ENCODE data around the gene ADCY7.

The ADCY7 gene

DNA sequence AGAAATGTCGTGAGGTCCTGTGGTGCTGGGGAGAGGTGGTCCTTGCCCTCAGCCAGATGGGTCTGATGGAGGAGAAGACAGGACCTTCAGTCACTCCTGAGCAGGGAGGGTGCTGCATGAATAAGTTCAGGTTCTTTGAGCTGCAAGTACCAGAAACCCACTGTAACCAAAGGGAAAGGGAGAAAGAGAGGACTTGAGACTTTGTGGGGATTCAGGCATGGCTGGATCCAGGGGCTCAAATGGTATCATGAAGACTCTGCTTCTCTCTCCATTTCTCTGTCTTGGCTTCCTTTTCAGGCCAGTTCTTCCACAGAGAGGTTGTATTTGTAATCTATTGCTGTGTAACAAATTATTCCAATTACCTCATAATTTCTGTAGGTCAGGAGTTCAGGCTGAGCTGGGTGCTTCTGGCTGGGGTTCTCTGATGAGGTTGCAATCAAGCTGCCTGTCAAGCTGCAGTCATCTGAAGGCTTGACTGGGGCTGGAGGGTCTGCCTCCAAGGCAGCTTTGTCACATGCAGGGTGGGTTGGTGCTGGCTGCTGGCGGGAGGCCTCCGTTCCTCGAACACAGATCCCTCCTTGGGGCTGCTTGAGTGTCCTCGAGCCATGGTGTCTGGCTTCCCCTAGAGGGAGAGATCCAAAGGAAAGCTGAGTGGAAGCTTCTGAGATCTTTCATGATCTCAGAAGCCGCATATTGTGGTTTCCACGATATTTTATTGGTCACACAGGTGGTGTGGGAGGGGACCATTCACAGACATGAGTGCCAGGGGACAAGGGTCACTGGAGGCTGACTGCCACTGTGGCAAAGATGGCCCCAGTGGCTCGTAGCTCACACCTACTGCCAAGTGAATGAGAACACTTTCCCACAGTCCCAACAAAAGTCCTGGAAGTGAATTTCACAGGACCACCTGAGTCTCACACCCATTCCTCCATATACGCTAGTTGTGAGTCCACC is 5.9 kb upstream of the ADCY7 start:
- no peak for DNase-seq (ENCODE audit: low spot score)
- Histone ChIP-seq H3K27me3 (ENCODE audit: insufficient read depth, poor library complexity, severe bottlenecking) (no peaks in the 10 kb centered on the region), H3K36me3 (ENCODE audit: low read depth) (no peaks in the 10 kb centered on the region), H3K27ac (ENCODE audit: poor library complexity, severe bottlenecking) (no peak overlapping the region), H3K9me3 (ENCODE audit: severe bottlenecking) (no peaks in the 10 kb centered on the region), H3K4me3 (ENCODE audit: severe bottlenecking) (no peak overlapping the region), H3K4me1 (ENCODE audit: insufficient read depth, poor library complexity, severe bottlenecking) (no peaks in the 10 kb centered on the region)
- TF ChIP-seq, protein P1, sequence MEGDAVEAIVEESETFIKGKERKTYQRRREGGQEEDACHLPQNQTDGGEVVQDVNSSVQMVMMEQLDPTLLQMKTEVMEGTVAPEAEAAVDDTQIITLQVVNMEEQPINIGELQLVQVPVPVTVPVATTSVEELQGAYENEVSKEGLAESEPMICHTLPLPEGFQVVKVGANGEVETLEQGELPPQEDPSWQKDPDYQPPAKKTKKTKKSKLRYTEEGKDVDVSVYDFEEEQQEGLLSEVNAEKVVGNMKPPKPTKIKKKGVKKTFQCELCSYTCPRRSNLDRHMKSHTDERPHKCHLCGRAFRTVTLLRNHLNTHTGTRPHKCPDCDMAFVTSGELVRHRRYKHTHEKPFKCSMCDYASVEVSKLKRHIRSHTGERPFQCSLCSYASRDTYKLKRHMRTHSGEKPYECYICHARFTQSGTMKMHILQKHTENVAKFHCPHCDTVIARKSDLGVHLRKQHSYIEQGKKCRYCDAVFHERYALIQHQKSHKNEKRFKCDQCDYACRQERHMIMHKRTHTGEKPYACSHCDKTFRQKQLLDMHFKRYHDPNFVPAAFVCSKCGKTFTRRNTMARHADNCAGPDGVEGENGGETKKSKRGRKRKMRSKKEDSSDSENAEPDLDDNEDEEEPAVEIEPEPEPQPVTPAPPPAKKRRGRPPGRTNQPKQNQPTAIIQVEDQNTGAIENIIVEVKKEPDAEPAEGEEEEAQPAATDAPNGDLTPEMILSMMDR (IDR thresholded peaks at IDR 0.05; ENCODE audit: poor library complexity, severe bottlenecking): no peak
- ATAC-seq (ENCODE audit: low read depth): no peak

DNA sequence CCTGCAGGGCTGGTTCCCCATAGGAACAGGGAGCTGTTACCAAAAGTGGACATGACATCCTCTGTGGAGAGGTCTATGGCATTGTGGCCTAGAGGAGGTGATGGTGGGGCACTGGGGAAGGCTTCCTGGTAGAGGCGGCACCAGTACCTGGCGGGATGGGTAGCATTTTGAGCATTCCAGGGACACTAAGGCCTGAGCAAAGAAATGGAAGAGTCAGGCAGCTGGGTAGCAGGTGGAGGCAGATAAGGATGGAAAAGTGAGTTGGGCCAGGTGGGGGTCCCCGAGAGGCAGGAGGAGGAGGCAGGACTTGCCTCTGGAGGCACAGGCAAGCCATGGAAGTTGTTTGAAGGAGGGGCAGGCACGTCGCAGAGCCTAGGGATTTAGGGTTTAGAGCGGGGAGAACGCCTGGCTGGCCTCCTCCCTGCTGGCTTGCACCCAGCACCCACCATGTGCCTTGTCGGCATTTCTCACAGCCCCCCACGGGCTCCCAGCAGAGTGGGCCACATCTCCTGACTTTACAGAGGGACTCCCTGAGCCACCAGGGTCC is 5.1 kb upstream of the ADCY7 start:
- no peak overlapping the region for H3K27ac ChIP-seq (ENCODE audit: poor library complexity, severe bottlenecking)
- no peak overlapping the region for H3K4me3 ChIP-seq (ENCODE audit: severe bottlenecking)
- H3K27me3 ChIP-seq (ENCODE audit: insufficient read depth, poor library complexity, severe bottlenecking): no peaks in the 10 kb centered on the region
- no peak for ATAC-seq (ENCODE audit: low read depth)
- H3K9me3 ChIP-seq (ENCODE audit: severe bottlenecking): no peaks in the 10 kb centered on the region
- H3K4me1 ChIP-seq (ENCODE audit: insufficient read depth, poor library complexity, severe bottlenecking): peaks cover 3% of the 10 kb centered on the region
- DNase-seq (ENCODE audit: low spot score): no peak
- TF ChIP-seq, protein P1 (IDR thresholded peaks at IDR 0.05; ENCODE audit: poor library complexity, severe bottlenecking): no peak
- no peaks in the 10 kb centered on the region for H3K36me3 ChIP-seq (ENCODE audit: low read depth)

DNA sequence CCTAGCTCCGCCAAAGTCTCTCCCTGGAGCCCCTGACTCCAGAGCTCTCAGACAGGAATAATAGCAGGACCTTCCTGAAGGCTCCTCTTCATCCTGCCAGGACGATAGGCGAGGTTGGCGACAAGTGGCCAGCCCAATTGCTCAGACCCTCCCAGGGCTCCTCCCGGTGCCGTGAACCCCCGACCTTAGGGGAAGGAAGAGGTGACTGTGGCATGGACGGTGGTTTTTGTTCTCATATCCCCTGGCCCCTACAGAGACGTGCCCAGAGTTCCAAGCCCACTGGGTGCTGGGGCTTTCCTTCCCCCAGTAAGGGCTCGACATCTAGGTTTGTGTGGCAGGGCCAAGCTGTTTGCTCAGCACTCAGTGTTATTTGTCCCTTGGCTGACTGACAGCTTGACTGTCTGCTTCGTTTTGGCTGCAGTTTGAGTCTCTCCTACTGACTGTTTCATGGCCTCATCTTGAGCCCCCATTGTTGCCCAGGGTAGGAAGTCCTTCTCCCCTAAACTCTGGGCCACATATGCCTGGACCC is 4.6 kb upstream of the ADCY7 start:
- H3K4me3 ChIP-seq (ENCODE audit: severe bottlenecking): no peak overlapping the region
- H3K27ac ChIP-seq (ENCODE audit: poor library complexity, severe bottlenecking): no peak overlapping the region
- TF ChIP-seq, protein P1 (IDR thresholded peaks at IDR 0.05; ENCODE audit: poor library complexity, severe bottlenecking): no peak
- DNase-seq (ENCODE audit: low spot score) (no peak), ATAC-seq (ENCODE audit: low read depth) (no peak)
- H3K36me3 ChIP-seq (ENCODE audit: low read depth): no peaks in the 10 kb centered on the region
- peaks cover 8% of the 10 kb centered on the region for H3K4me1 ChIP-seq (ENCODE audit: insufficient read depth, poor library complexity, severe bottlenecking)
- no peaks in the 10 kb centered on the region for H3K9me3 ChIP-seq (ENCODE audit: severe bottlenecking)
- H3K27me3 ChIP-seq (ENCODE audit: insufficient read depth, poor library complexity, severe bottlenecking): no peaks in the 10 kb centered on the region

DNA sequence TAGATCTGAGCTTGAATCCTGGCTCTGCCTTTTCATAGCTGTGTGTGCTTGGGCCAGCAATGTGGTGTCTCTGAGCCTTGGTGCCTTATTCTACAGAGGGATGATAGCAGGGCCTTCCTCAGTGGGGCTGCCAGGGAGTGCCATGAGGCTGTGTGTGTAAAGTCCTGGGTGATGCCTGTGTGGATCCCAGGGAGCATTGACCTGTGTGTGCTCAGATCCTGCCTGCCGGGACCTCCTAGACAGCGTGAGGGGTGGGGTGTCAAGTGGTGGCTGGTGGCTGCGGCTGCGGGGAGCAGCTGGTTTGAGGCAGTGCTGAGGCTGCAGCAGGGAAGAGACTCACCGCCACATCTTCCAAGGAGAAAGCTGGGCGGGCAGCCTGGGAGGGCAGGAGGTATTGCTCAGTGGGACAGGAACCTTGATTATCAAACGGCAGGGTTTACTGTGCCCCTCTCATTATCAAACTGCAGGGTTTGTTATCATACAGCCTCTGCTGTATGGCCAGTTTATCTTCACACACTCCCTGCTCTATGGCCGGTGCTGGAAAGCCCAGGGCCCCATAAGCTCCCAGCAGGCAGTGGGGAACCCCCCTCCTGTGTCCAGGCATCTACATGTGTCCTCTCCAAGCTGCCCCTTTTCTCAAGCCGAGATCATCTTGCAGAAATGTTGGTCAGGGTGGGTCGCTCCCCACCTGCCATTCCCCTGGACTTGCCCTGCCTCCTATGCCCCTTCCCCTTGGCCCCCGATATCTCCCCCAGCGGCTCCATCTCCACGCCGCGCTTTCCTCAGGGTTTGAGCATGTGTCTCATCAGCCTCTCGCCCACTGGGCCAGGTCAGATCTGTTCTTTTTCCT is 3.1 kb upstream of the ADCY7 start:
- H3K27ac ChIP-seq (ENCODE audit: poor library complexity, severe bottlenecking): no peak overlapping the region

More for the DNA sequence above, 3.1 kb upstream of the ADCY7 start:
- TF ChIP-seq, protein P1 (IDR thresholded peaks at IDR 0.05; ENCODE audit: poor library complexity, severe bottlenecking): no peak
- no peaks in the 10 kb centered on the region for H3K36me3 ChIP-seq (ENCODE audit: low read depth)
- no peak for ATAC-seq (ENCODE audit: low read depth)
- no peaks in the 10 kb centered on the region for H3K27me3 ChIP-seq (ENCODE audit: insufficient read depth, poor library complexity, severe bottlenecking)
- DNase-seq (ENCODE audit: low spot score): peak; percentile 58
- H3K9me3 ChIP-seq (ENCODE audit: severe bottlenecking): no peaks in the 10 kb centered on the region
- peaks cover 12% of the 10 kb centered on the region for H3K4me1 ChIP-seq (ENCODE audit: insufficient read depth, poor library complexity, severe bottlenecking)
- H3K4me3 ChIP-seq (ENCODE audit: severe bottlenecking): no peak overlapping the region

Measured in RWPE2 (cell line).